H9 (cell line): Measurements from ENCODE around the gene TRIB2. TPM values are rescaled to one million over a fixed set of nuclear protein-coding genes. Genes with fewer than 3 reads are reported as not detected.

Experiments used
- DNase-seq: peaks from one replicate; pipeline ENCODE4 v3.0.0-alpha.2; 2017
- H2AFZ ChIP-seq: one replicate; pipeline ENCODE4 v1.6.1; 2013; ENCODE audit warnings: mild to moderate bottlenecking, low read length, control low read depth, moderate library complexity
- H2AK5ac ChIP-seq: 2 replicates; pipeline ENCODE4 v1.6.1; 2013; ENCODE audit warnings: low read length, control low read depth, mixed read lengths; ENCODE audit not compliant: insufficient read length
- H2BK120ac ChIP-seq: one replicate; pipeline ENCODE4 v1.6.1; 2013; ENCODE audit warnings: low read depth, mild to moderate bottlenecking, low read length, control low read depth, inconsistent platforms; ENCODE audit not compliant: poor library complexity, severe bottlenecking
- H2BK12ac ChIP-seq: 2 replicates; pipeline ENCODE4 v1.6.1; 2013; ENCODE audit warnings: low read length, control low read depth, mixed read lengths, low read depth; ENCODE audit not compliant: insufficient read length
- H2BK15ac ChIP-seq: 2 replicates; pipeline ENCODE4 v1.6.1; 2013; ENCODE audit warnings: low read depth, low read length, control low read depth
- H2BK20ac ChIP-seq: one replicate; pipeline ENCODE4 v1.6.1; 2013; ENCODE audit warnings: low read depth, mild to moderate bottlenecking, low read length, control low read depth, inconsistent platforms; ENCODE audit not compliant: poor library complexity, severe bottlenecking
- H2BK5ac ChIP-seq: 2 replicates; pipeline ENCODE4 v1.6.1; 2013; ENCODE audit warnings: low read length, control low read depth, mixed read lengths; ENCODE audit not compliant: insufficient read length
- H3K14ac ChIP-seq: 2 replicates; pipeline ENCODE4 v1.6.1; 2013; ENCODE audit warnings: low read length, control low read depth; ENCODE audit not compliant: insufficient read depth
- H3K18ac ChIP-seq: 2 replicates; pipeline ENCODE4 v1.6.1; 2013; ENCODE audit warnings: low read depth, mild to moderate bottlenecking, mixed read lengths, low read length, control low read depth; ENCODE audit not compliant: insufficient read length
- H3K23ac ChIP-seq: 2 replicates; pipeline ENCODE4 v1.6.1; 2013; ENCODE audit warnings: low read length, control low read depth, mixed read lengths, low read depth; ENCODE audit not compliant: insufficient read length
- H3K23me2 ChIP-seq: 2 replicates; pipeline ENCODE4 v1.6.1; 2013; ENCODE audit warnings: low read depth, mild to moderate bottlenecking, mixed read lengths, low read length, control low read depth; ENCODE audit not compliant: insufficient read length, poor library complexity, severe bottlenecking
- H3K27ac ChIP-seq: 2 replicates; pipeline ENCODE4 v1.5.1; 2013; ENCODE audit warnings: low read length, control low read depth, mixed read lengths, low read depth; ENCODE audit not compliant: insufficient read length
- H3K27me3 ChIP-seq: 2 replicates; pipeline ENCODE4 v1.6.1; 2013; ENCODE audit warnings: low read length, control low read depth, inconsistent platforms; ENCODE audit not compliant: insufficient read depth
- H3K4ac ChIP-seq: 2 replicates; pipeline ENCODE4 v1.6.1; 2013; ENCODE audit warnings: low read depth, mild to moderate bottlenecking, control low read depth, inconsistent platforms, low read length, moderate library complexity
- H3K4me1 ChIP-seq: 2 replicates; pipeline ENCODE4 v1.6.1; 2013; ENCODE audit warnings: low read length, control low read depth, inconsistent platforms; ENCODE audit not compliant: insufficient read depth
- H3K4me2 ChIP-seq: 2 replicates; pipeline ENCODE4 v1.6.1; 2013; ENCODE audit warnings: low read length, control low read depth, mixed read lengths; ENCODE audit not compliant: insufficient read length, insufficient read depth
- H3K56ac ChIP-seq: 2 replicates; pipeline ENCODE4 v1.6.1; 2013; ENCODE audit warnings: low read depth, mild to moderate bottlenecking, mixed read lengths, low read length, control low read depth; ENCODE audit not compliant: insufficient read length
- H3K79me1 ChIP-seq: 2 replicates; pipeline ENCODE4 v1.6.1; 2013; ENCODE audit warnings: low read depth, mild to moderate bottlenecking, moderate library complexity, low read length, control low read depth, inconsistent platforms; ENCODE audit not compliant: insufficient read depth, poor library complexity, severe bottlenecking
- H3K79me2 ChIP-seq: 2 replicates; pipeline ENCODE4 v1.6.1; 2013; ENCODE audit warnings: low read length, control low read depth, inconsistent platforms; ENCODE audit not compliant: insufficient read depth
- H3K9ac ChIP-seq: 2 replicates; pipeline ENCODE4 v1.6.1; 2013; ENCODE audit warnings: low read length, control low read depth, mixed read lengths; ENCODE audit not compliant: insufficient read length; ENCODE audit errors: extremely low read depth
- H3K9me3 ChIP-seq: one replicate; pipeline ENCODE4 v1.6.1; 2013; ENCODE audit warnings: low read depth, low read length, inconsistent platforms; ENCODE audit not compliant: control insufficient read depth
- H3T11ph ChIP-seq: one replicate; pipeline ENCODE4 v1.6.1; 2013; ENCODE audit warnings: mild to moderate bottlenecking, low read length, control low read depth, inconsistent platforms
- H4K20me1 ChIP-seq: one replicate; pipeline ENCODE4 v1.6.1; 2013; ENCODE audit not compliant: control insufficient read depth, insufficient read length, insufficient read depth
- H4K5ac ChIP-seq: 2 replicates; pipeline ENCODE4 v1.6.1; 2013; ENCODE audit warnings: low read depth, mild to moderate bottlenecking, mixed read lengths, low read length, control low read depth; ENCODE audit not compliant: insufficient read length
- H4K8ac ChIP-seq: replicated peaks from 2 replicates; pipeline ENCODE4 v1.6.1; 2013; ENCODE audit warnings: low read length, control low read depth, mixed read lengths, low read depth; ENCODE audit not compliant: insufficient read length
- H4K91ac ChIP-seq: 2 replicates; pipeline ENCODE4 v1.6.1; 2013; ENCODE audit warnings: low read depth, mild to moderate bottlenecking, moderate library complexity, mixed read lengths, low read length, control low read depth; ENCODE audit not compliant: insufficient read length
- H3K27ac Mint-ChIP-seq, 3 experiments: 2 replicates in 2 of 3; 3 replicates in 1 of 3; pipeline ENCODE4 v1.8.0; 2020 to 2021; ENCODE audit warnings: mixed read lengths in 3 of 3, mild to moderate bottlenecking in 1 of 3, moderate library complexity in 1 of 3
- H3K27me3 Mint-ChIP-seq: 2 replicates; pipeline ENCODE4 v1.8.0; 2021; ENCODE audit warnings: low read depth, mild to moderate bottlenecking, moderate library complexity, mixed read lengths
- H3K36me3 Mint-ChIP-seq, 3 experiments: 2 replicates in 2 of 3; 3 replicates in 1 of 3; pipeline ENCODE4 v1.8.0; 2020 to 2021; ENCODE audit warnings: low read depth in 3 of 3, mixed read lengths in 3 of 3; ENCODE audit not compliant: insufficient read depth in 1 of 3
- H3K4me1 Mint-ChIP-seq, 2 experiments: 2 replicates each; pipeline ENCODE4 v1.8.0; 2020; ENCODE audit warnings: mixed read lengths in 2 of 2
- H3K4me3 Mint-ChIP-seq, 2 experiments: 2 replicates in 1 of 2; 3 replicates in 1 of 2; pipeline ENCODE4 v1.8.0; 2020 to 2021; ENCODE audit warnings: mild to moderate bottlenecking in 2 of 2, mixed read lengths in 2 of 2, moderate library complexity in 1 of 2
- H3K9me3 Mint-ChIP-seq, 2 experiments: 2 replicates in 1 of 2; 3 replicates in 1 of 2; pipeline ENCODE4 v1.8.0; 2020; ENCODE audit warnings: mild to moderate bottlenecking in 2 of 2, mixed read lengths in 2 of 2, moderate library complexity in 1 of 2
- CTCF ChIP-seq: fragments of 200-600 bp; sonication (generic); conservative IDR thresholded peaks from 3 replicates; pipeline ENCODE4 v1.8.0; 2021; ENCODE audit warnings: antibody characterized with exemption, mild to moderate bottlenecking
- WGBS: extraction: QIAGEN DNeasy Blood & Tissue Kit; methylation state at CpG from one replicate; pipeline ENCODE4 v1.1.7; 2013; ENCODE audit warnings: missing lambda C conversion rate, low lambda C conversion rate, mixed read lengths; ENCODE audit not compliant: insufficient read length; ENCODE audit errors: extremely low coverage; 5-methylcytosine and 5-hydroxymethylcytosine counted together
- total RNA-seq: library from RNA; stranded (reverse); gene quantifications from 2 replicates; pipeline ENCODE4 v1.2.1, GENCODE V29; 2021

The TRIB2 gene
- total RNA-seq, 1 experiment from 2014 or later, result 41.9 TPM

GRCh38 chr2:12750166-12750905 lies 33.6 kb downstream of the TRIB2 start:
- WGBS, result no CpG with 5 or more reads among the region's 7 CpGs
- no peak for DNase-seq
- no peak overlapping the region for H4K91ac ChIP-seq

More at GRCh38 chr2:12750166-12750905, 33.6 kb downstream of the TRIB2 start:
- peaks cover 11 to 13% of the 10 kb centered on the region in 2 experiments for H3K4me1 Mint-ChIP-seq
- H2BK20ac ChIP-seq, result no peak overlapping the region
- H3K9me3 Mint-ChIP-seq, result peaks cover 0 to 2% of the 10 kb centered on the region in 2 experiments; a peak in 3 of 5 replicates
- H2BK5ac ChIP-seq, result no peak overlapping the region
- H4K8ac ChIP-seq, result no peak overlapping the region
- no peak overlapping the region for H2AK5ac ChIP-seq
- no peak overlapping the region for H2AFZ ChIP-seq
- H3K4me2 ChIP-seq, result no peak overlapping the region
- H2BK15ac ChIP-seq, result no peak overlapping the region
- H2BK120ac ChIP-seq, result no peak overlapping the region
- H2BK12ac ChIP-seq, result no peak overlapping the region
- H3K18ac ChIP-seq, result no peak overlapping the region
- H3K56ac ChIP-seq, result no peak overlapping the region
- no peaks in the 10 kb centered on the region for H3K9me3 ChIP-seq
- no peaks in the 10 kb centered on the region for H3K23me2 ChIP-seq
- no peaks in the 10 kb centered on the region for H4K20me1 ChIP-seq
- no peak overlapping the region for H3K27ac ChIP-seq
- peaks cover 10% of the 10 kb centered on the region for H3K4me1 ChIP-seq
- no peaks in the 10 kb centered on the region for H3K79me2 ChIP-seq
- no peak overlapping the region for H3K4ac ChIP-seq
- no peak overlapping the region for H3K23ac ChIP-seq
- no peaks in the 10 kb centered on the region for H3K79me1 ChIP-seq
- H3T11ph ChIP-seq, result no peak overlapping the region
- no peak overlapping the region for H3K9ac ChIP-seq
- no peak overlapping the region for H3K27ac Mint-ChIP-seq
- H3K14ac ChIP-seq, result no peak overlapping the region
- no peaks in the 10 kb centered on the region; a peak in 2 of 7 replicates for H3K36me3 Mint-ChIP-seq
- H3K4me3 Mint-ChIP-seq, result no peak overlapping the region
- no peaks in the 10 kb centered on the region for H3K27me3 Mint-ChIP-seq
- no peak overlapping the region for H4K5ac ChIP-seq
- no peaks in the 10 kb centered on the region for H3K27me3 ChIP-seq
- TF ChIP-seq CTCF, result no peak
